Stomach smooth muscle (tissue), 2 donors: Measurements from ENCODE around the gene LRMDA.

ENCODE experiments used
- H3K27ac ChIP-seq: one replicate; pipeline ENCODE4 v1.7.0; 2013; ENCODE audit warnings: mild to moderate bottlenecking, low read length, inconsistent platforms
- H3K27me3 ChIP-seq, 2 donors: one replicate each; pipeline ENCODE4 v1.7.0; 2013; ENCODE audit warnings: low read length in 2 of 2; ENCODE audit not compliant: insufficient read depth in 2 of 2, control insufficient read depth in 1 of 2
- H3K36me3 ChIP-seq, 2 donors: one replicate each; pipeline ENCODE4 v1.7.0; 2013; ENCODE audit warnings: low read length in 2 of 2; ENCODE audit not compliant: control insufficient read depth in 2 of 2, insufficient read depth in 2 of 2
- H3K4me1 ChIP-seq: one replicate; pipeline ENCODE4 v1.7.0; 2013; ENCODE audit warnings: low read length; ENCODE audit not compliant: control insufficient read depth, insufficient read depth
- H3K4me3 ChIP-seq, 2 donors: one replicate each; pipeline ENCODE4 v1.7.0; 2013; ENCODE audit warnings: low read length in 2 of 2
- H3K9ac ChIP-seq, 2 donors: one replicate each; pipeline ENCODE4 v1.7.0; 2013; ENCODE audit warnings: low read length in 2 of 2, mild to moderate bottlenecking in 1 of 2
- H3K9me3 ChIP-seq, 2 donors: one replicate each; pipeline ENCODE4 v1.7.0; 2013; ENCODE audit warnings: low read length in 2 of 2; ENCODE audit not compliant: control insufficient read depth in 2 of 2
- donor health status: healthy.
- donor health status: Pancreatic carcinoma.

The LRMDA gene

DNA sequence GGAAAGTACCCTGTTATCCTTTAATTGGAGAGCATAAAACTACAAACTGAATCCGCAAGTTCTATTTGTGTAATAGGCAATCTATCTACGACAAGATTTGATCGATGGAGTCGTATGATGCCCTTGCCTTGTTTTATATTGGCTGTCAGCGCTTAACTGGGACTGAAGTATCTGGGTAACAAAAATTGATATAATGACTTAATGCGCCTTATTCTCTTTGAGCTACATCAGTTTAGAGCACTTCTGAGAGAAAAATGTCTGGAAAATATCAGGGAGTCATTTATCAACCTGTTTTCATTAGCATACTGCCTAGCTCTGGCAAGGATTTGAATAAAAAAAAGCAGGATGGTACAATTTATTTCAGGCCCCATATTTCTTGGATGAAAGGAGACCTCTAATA is 262.1 kb downstream of the LRMDA start:
- H3K36me3 ChIP-seq, result no peaks in the 10 kb centered on the region
- H3K9ac ChIP-seq, result no peak overlapping the region
- peaks cover 0 to 5% of the 10 kb centered on the region in 2 donors for H3K9me3 ChIP-seq
- H3K27me3 ChIP-seq, result no peaks in the 10 kb centered on the region
- no peaks in the 10 kb centered on the region for H3K4me1 ChIP-seq
- H3K27ac ChIP-seq, result no peak overlapping the region
- H3K4me3 ChIP-seq, result no peak overlapping the region

DNA sequence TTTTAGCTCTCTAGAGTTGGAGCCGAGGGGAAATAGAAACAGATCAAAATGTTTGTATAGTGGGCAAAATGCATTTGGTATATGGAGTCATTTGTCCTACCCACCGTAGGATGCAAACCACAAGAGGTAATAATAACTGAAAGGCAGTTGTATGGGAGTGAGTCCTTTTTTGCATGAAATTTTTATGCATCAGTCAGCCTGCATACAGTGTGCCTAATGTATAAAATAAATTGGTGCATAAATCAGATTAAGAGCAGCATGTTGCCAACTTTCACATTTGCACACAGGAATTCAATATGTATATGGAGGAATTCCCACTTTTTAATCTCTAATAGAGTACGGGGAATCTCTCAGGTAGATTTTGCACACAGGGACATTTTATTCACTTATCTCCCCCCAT is 262.8 kb downstream of the LRMDA start:
- H3K9ac ChIP-seq, result no peak overlapping the region
- H3K9me3 ChIP-seq, result peaks cover 0 to 5% of the 10 kb centered on the region in 2 donors
- no peak overlapping the region for H3K4me3 ChIP-seq
- no peaks in the 10 kb centered on the region for H3K36me3 ChIP-seq
- H3K4me1 ChIP-seq, result no peaks in the 10 kb centered on the region
- no peaks in the 10 kb centered on the region for H3K27me3 ChIP-seq
- no peak overlapping the region for H3K27ac ChIP-seq

DNA sequence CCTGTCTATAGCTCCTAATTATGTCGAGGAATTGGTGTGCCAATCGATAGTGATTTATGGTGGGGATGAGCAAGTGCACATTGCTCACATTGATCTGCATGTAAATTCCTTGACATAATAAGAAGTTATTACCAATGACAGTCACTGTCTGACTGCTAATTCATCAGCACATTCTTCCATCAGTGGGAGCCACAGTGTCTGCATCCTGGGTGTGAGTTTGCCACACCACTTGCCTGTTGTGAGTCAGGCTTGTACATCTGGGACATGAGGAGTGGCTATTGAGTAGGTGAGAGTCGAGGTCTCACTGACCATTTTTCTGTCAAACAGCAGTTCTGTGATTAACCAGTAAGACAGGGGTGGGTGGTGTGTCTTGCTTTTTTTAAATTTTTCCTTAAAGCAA is 263.4 kb downstream of the LRMDA start:
- Histone ChIP-seq H3K4me1 (no peaks in the 10 kb centered on the region), H3K36me3 (no peaks in the 10 kb centered on the region), H3K9me3 (peaks cover 3 to 5% of the 10 kb centered on the region in 2 donors), H3K27me3 (no peaks in the 10 kb centered on the region), H3K9ac (no peak overlapping the region), H3K4me3 (no peak overlapping the region), H3K27ac (no peak overlapping the region)

DNA sequence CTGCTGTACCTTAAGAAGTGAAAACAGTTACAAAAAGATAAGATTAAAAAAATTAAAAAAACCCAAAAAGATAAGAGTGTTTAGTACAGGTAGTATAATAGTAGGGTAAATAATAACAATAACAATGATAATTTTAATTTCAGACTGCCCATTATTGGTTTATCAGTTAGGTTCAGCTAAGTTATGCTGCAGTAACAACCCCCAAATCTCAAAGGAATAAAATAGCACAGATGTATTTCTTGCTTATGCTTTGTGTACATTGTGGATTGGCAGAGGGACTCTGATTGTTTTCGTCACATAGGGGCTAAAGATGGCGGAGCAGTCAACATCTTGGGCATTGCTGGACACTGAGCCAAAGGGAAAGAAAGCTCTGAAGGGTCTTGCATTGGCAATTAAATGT is 264.6 kb downstream of the LRMDA start:
- Histone ChIP-seq H3K4me1 (no peaks in the 10 kb centered on the region), H3K9ac (no peak overlapping the region), H3K27ac (no peak overlapping the region), H3K9me3 (peaks cover 5% of the 10 kb centered on the region in 2 donors), H3K36me3 (no peaks in the 10 kb centered on the region), H3K27me3 (no peaks in the 10 kb centered on the region), H3K4me3 (no peak overlapping the region)

DNA sequence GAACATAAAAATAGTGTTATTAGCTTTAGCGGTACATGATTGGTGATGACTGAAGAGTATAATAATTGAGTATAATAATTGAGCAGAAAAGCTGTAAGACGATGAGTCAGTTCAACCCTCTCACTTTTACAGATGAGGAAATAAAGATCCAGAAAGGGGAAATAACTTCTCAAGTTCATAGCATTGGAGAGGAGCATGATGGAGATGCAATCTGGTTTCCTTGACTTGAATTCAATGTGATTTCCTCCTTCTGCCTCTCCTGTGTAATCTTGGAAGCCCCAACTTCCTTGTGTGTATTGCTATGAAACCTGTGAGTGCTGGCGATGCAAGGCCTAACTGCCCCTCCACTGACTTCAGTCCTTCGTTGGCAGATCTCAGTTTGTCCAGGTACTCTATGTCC is 265.1 kb downstream of the LRMDA start:
- Histone ChIP-seq H3K4me1 (no peaks in the 10 kb centered on the region), H3K4me3 (no peak overlapping the region), H3K9me3 (peaks cover 5% of the 10 kb centered on the region in 2 donors)

DNA sequence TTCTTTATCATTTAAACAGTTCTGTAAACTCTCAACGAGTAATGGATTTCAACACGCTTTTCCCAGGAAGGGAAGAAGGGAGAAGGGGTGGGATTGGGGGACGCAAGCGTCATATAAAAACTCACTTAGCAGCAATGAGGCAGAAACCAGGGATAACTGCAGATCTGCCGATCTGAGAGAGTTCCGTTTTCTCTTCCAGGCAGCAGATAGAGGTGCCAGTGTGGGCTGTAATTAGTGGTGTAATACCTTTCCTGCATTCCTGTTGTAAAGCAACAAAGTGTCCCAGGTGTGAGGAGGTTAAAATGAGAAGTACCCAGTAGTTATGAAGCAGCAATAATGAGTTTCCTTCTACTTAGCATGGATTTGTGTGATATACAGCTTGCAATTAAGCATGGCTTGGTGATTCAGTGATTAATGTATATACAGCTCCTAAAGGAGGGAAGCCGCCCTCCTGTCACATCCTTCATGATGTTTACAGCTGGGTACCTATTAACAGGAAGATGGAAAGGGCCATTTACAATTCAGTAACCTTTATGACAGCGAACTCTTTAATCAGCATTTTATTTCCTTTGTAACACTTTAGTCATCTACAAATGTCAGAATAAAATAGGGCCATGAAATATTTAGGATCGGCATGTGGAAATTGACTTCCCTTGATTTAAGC is 271.9 kb downstream of the LRMDA start:
- no peak overlapping the region for H3K9ac ChIP-seq
- no peak overlapping the region for H3K4me3 ChIP-seq
- no peaks in the 10 kb centered on the region for H3K27me3 ChIP-seq
- H3K9me3 ChIP-seq, result peaks cover 0 to 5% of the 10 kb centered on the region in 2 donors
- no peak overlapping the region for H3K27ac ChIP-seq
- no peaks in the 10 kb centered on the region for H3K36me3 ChIP-seq
- H3K4me1 ChIP-seq, result no peaks in the 10 kb centered on the region

More for the DNA sequence above, 265.1 kb downstream of the LRMDA start:
- no peak overlapping the region for H3K9ac ChIP-seq
- no peaks in the 10 kb centered on the region for H3K27me3 ChIP-seq
- H3K27ac ChIP-seq, result no peak overlapping the region
- no peaks in the 10 kb centered on the region for H3K36me3 ChIP-seq

DNA sequence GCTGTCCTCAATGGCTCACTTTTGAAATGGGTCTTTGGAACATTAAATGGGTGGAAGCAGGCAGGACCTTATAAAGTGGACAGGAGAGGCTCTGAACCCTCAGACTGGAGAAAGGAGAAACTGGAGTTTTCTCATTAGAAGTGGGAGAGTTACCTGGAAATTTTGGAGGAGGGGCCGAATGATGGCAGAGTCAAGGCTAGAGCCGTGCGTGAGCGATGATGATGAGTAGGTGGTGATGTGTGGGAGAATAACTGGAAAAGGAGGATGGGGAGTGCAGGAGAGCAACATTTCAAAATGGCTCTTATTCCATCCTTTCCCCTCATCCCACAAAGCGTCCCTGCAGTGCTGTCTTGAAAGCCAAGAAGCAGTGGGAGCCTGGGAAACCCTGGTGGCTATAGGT is 274.0 kb downstream of the LRMDA start:
- no peak overlapping the region for H3K27ac ChIP-seq
- H3K4me1 ChIP-seq, result no peaks in the 10 kb centered on the region
- H3K27me3 ChIP-seq, result no peaks in the 10 kb centered on the region
- H3K9ac ChIP-seq, result no peak overlapping the region
- no peaks in the 10 kb centered on the region for H3K36me3 ChIP-seq
- H3K9me3 ChIP-seq, result no peaks in the 10 kb centered on the region
- no peak overlapping the region for H3K4me3 ChIP-seq

DNA sequence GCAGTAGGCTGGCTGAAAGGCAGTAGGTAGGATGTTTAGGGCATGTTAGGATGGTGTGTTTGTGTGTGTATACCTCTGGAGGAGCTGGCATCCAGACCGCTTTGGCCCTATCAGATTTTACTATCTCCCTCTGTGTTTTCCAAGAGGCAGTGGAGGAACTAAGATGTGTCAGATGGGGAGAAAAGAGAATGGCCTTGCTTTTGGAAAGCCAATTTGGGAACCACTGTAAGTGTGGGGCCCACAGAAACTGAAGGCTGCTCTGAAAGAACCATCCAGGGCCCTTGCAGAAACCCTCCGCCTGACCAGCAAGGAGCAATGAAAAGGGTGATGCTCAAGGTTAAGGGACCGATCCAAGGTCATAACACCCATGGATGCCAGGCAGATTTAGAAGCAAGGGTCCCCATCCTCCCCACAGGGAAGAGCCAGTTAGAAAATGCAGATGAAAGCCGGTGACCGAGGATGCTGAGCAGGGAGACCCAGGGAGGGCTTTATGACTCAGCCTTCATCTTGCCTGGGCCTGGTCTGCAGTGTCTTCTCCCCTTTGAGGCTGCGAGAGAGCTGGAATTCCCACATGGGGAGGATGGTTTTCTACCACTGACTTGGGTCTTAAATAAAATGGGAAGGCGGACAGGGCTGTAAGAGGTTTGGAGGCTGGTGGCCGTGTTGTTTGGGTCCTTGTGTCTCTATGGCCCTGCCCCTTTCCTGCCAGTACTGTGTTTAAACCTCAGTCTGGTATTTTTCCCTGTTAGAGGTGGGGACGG is 275.8 kb downstream of the LRMDA start:
- no peak overlapping the region for H3K9ac ChIP-seq
- no peak overlapping the region for H3K4me3 ChIP-seq
- no peak overlapping the region for H3K27ac ChIP-seq
- H3K27me3 ChIP-seq, result no peaks in the 10 kb centered on the region
- H3K9me3 ChIP-seq, result no peaks in the 10 kb centered on the region
- H3K36me3 ChIP-seq, result no peaks in the 10 kb centered on the region
- H3K4me1 ChIP-seq, result no peaks in the 10 kb centered on the region

DNA sequence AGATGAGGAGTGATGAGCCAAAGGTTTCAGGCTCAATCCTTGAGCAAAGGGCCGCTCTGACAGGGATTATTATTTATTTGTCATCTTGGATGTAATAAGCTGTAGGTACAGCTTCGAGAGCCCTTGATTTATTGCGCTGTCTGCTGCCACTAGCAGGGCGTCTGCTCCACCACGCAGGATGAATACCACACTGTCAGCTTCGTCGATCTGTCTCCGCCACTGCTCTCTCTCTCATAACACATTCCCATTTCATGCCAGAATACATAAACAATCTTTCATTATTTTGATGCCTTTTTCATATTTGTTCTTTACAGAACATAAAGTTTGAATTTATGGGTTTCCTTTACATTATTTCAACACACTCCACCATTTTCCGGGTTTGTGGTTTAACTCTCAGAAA is 276.6 kb downstream of the LRMDA start:
- Histone ChIP-seq H3K9me3 (no peaks in the 10 kb centered on the region), H3K4me1 (no peaks in the 10 kb centered on the region), H3K4me3 (no peak overlapping the region), H3K36me3 (no peaks in the 10 kb centered on the region), H3K9ac (no peak overlapping the region), H3K27me3 (no peaks in the 10 kb centered on the region), H3K27ac (no peak overlapping the region)

DNA sequence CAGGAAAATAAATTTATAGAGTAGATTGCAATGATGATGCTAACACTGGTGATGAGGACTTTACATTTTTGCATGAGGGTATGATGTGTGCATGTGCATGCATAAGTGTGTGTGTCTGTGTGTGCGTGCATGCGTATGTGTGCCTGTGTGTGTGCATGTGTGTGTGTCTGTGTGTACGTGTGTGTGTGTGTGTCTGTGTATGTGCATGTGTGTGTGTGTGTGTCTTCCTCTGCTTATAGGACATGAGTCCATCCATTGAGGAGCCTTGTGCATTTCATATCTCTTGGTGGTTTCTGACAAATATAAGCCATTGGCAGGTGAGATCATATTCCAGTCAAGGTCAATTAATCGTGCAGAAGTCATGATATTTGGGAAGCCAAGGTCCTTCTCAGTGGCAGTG is 277.8 kb downstream of the LRMDA start:
- H3K27ac ChIP-seq, result no peak overlapping the region

DNA sequence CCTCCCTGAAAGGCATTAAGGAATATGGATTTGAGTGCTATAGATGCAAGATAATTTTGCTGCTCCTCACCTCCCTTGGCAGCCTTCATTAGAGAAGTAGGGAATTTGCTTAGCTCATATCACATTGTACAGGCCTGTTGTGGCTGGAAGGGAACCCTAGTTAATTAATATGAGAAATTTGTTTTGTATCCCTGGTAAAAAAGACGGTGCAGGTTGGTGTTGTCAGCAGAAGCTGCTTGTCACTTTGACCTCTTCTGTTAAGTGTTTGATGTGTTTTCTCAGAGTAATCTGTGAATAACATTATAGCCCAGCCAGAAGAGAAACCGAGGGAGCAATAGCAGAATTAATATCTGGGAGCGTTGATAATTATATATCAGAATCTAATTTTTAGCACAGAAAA is 278.4 kb downstream of the LRMDA start:
- Histone ChIP-seq H3K9me3 (no peaks in the 10 kb centered on the region), H3K27me3 (no peaks in the 10 kb centered on the region), H3K27ac (no peak overlapping the region), H3K4me3 (no peak overlapping the region), H3K4me1 (no peaks in the 10 kb centered on the region), H3K9ac (no peak overlapping the region), H3K36me3 (no peaks in the 10 kb centered on the region)

More for the DNA sequence above, 277.8 kb downstream of the LRMDA start:
- H3K36me3 ChIP-seq, result no peaks in the 10 kb centered on the region
- H3K9ac ChIP-seq, result no peak overlapping the region
- no peaks in the 10 kb centered on the region for H3K4me1 ChIP-seq
- H3K27me3 ChIP-seq, result no peaks in the 10 kb centered on the region
- no peak overlapping the region for H3K4me3 ChIP-seq
- no peaks in the 10 kb centered on the region for H3K9me3 ChIP-seq
